Bronchial epithelial cell (primary cell): Measurements from ENCODE around the gene HOXD8. TPM values are rescaled to one million over a fixed set of nuclear protein-coding genes. Genes with fewer than 3 reads are reported as not detected.

Experiments
- DNase-seq: peaks from one replicate; pipeline ENCODE4 v3.0.0-alpha.2; 2010; ENCODE audit warnings: low read depth
- FAIRE-seq: peaks from 2 replicates; lab custom pipeline; 2011; peaks lifted over from hg19 to GRCh38; lab: Jason Lieb, UNC
- H3K27me3 ChIP-seq: 2 replicates; pipeline ENCODE4 v1.5.1; 2011; ENCODE audit warnings: low read length; ENCODE audit not compliant: control insufficient read depth, insufficient read depth
- H3K36me3 ChIP-seq: 2 replicates; pipeline ENCODE4 v1.5.1; 2011; ENCODE audit warnings: low read length; ENCODE audit not compliant: control insufficient read depth, insufficient read depth
- H3K4me3 ChIP-seq: 2 replicates; pipeline ENCODE4 v1.5.1; 2011; ENCODE audit warnings: mild to moderate bottlenecking, low read depth, low read length, control low read depth
- total RNA-seq: library from RNA; depleted of rRNA; stranded (reverse); fragments of >200 nt; gene quantifications from 2 replicates; pipeline ENCODE4 v1.2.1, GENCODE V29; 2014
- TF ChIP-seq, protein P1 (sequence below): IDR thresholded peaks from 2 replicates; pipeline ENCODE4 v1.5.1; 2011; ENCODE audit warnings: mild to moderate bottlenecking, moderate library complexity, low read length, control low read depth, inconsistent platforms; ENCODE audit not compliant: insufficient read depth, severe bottlenecking

The HOXD8 gene
- total RNA-seq, 1 donor from 2014 or later, result not detected

DNA sequence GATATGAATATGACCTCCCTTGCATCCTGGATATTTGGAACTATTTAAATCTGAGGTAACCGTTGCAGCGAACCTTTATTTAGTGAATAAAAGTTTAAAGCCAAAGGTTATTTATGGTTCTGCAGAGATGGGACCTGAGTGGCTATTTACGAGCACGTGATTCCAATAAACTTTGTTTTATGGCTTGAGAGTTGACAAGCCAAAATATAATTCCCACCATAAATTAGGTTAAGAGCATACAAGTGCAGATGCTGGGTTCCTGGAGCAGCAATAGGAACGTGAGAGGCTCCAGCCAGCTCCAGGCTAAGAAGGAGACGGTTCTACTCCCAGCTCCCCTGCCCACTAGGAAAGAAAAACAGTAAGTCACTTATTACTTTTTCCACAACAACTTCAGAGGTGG is 16.6 kb downstream of the HOXD8 start:
- Histone ChIP-seq H3K4me3 (no peak overlapping the region), H3K36me3 (no peaks in the 10 kb centered on the region), H3K27me3 (peaks cover 67% of the 10 kb centered on the region)
- no peak for DNase-seq
- FAIRE-seq, result no peak
- TF ChIP-seq, protein P1, sequence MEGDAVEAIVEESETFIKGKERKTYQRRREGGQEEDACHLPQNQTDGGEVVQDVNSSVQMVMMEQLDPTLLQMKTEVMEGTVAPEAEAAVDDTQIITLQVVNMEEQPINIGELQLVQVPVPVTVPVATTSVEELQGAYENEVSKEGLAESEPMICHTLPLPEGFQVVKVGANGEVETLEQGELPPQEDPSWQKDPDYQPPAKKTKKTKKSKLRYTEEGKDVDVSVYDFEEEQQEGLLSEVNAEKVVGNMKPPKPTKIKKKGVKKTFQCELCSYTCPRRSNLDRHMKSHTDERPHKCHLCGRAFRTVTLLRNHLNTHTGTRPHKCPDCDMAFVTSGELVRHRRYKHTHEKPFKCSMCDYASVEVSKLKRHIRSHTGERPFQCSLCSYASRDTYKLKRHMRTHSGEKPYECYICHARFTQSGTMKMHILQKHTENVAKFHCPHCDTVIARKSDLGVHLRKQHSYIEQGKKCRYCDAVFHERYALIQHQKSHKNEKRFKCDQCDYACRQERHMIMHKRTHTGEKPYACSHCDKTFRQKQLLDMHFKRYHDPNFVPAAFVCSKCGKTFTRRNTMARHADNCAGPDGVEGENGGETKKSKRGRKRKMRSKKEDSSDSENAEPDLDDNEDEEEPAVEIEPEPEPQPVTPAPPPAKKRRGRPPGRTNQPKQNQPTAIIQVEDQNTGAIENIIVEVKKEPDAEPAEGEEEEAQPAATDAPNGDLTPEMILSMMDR, result no peak

GRCh38 chr2:176146645-176147044 is 17.1 kb downstream of the HOXD8 start:
- TF ChIP-seq, protein P1, result no peak
- FAIRE-seq (no peak), DNase-seq (no peak)
- Histone ChIP-seq H3K27me3 (peaks cover 71% of the 10 kb centered on the region), H3K36me3 (no peaks in the 10 kb centered on the region), H3K4me3 (no peak overlapping the region)

- FAIRE-seq (no peak), DNase-seq (no peak)
- no peaks in the 10 kb centered on the region for H3K36me3 ChIP-seq
- no peak overlapping the region for H3K4me3 ChIP-seq
- peaks cover 73% of the 10 kb centered on the region for H3K27me3 ChIP-seq
- TF ChIP-seq, protein P1, result no peak
Measured at GRCh38 chr2:176147210-176147799, 17.8 kb downstream of the HOXD8 start.

GRCh38 chr2:176147800-176148496 is 18.4 kb downstream of the HOXD8 start:
- TF ChIP-seq, protein P1, result no peak
- no peak overlapping the region for H3K4me3 ChIP-seq
- DNase-seq (no peak), FAIRE-seq (no peak)
- no peaks in the 10 kb centered on the region for H3K36me3 ChIP-seq
- peaks cover 76% of the 10 kb centered on the region for H3K27me3 ChIP-seq

- Histone ChIP-seq H3K4me3 (no peak overlapping the region), H3K27me3 (peaks cover 74% of the 10 kb centered on the region), H3K36me3 (no peaks in the 10 kb centered on the region)
- TF ChIP-seq, protein P1, result no peak
- DNase-seq, result no peak
- FAIRE-seq, result no peak
Measured at GRCh38 chr2:176148751-176149421, 19.4 kb downstream of the HOXD8 start.
